Prostate gland (tissue), 2 donors: ENCODE data around the gene TSR3.

Experiments used
- POLR2AphosphoS5 ChIP-seq: sonication (generic); formaldehyde crosslinking; IDR thresholded peaks from one replicate; pipeline ENCODE4 v1.6.1; 2017; ENCODE audit warnings: antibody characterized with exemption
- TF ChIP-seq, protein P1 (sequence below), 4 experiments: fragments of 200-600 bp in 2 of 4; fragments of 450-650 bp in 2 of 4; sonication (generic) in 2 of 4; IDR thresholded peaks; 1 replicate in 3 of 4; 2 replicates in 1 of 4; pipeline ENCODE4 v1.5.1; 2016 to 2019; ENCODE audit warnings: antibody characterized with exemption in 4 of 4, mild to moderate bottlenecking in 2 of 4, moderate library complexity in 2 of 4

DNA sequence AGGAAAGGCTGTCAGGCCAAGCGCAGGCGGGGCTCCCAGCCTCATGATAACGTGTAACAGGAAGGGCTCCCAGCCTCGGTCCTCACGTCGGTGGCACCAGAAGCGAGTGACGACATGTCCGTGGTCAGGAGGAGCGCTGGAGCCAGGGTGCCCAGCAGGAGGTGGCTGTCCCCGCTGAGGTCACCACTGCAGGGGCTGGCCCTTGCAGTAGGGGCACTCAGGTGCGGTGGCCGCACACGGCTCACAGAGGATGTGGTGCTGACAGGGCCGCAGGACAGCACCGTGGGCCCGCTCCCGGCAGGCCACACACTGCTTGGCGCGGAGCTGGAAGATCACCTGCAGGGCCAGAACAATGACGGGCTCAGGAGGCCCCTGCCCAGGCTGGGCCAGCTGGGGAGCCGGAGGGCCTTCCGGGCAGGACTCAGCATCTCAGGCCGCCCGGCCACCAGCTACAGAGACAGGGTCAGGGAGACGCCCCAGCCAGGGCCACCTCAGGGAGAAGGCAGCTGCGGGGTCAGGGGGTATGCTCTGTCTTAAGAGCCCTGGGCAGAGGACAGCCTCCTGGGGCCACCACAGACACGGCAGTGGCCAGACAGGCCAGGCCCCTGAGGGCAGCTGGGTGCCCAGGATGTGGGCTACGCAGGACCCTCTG lies 14.5 kb upstream of the TSR3 start:
- TF ChIP-seq, protein P1, sequence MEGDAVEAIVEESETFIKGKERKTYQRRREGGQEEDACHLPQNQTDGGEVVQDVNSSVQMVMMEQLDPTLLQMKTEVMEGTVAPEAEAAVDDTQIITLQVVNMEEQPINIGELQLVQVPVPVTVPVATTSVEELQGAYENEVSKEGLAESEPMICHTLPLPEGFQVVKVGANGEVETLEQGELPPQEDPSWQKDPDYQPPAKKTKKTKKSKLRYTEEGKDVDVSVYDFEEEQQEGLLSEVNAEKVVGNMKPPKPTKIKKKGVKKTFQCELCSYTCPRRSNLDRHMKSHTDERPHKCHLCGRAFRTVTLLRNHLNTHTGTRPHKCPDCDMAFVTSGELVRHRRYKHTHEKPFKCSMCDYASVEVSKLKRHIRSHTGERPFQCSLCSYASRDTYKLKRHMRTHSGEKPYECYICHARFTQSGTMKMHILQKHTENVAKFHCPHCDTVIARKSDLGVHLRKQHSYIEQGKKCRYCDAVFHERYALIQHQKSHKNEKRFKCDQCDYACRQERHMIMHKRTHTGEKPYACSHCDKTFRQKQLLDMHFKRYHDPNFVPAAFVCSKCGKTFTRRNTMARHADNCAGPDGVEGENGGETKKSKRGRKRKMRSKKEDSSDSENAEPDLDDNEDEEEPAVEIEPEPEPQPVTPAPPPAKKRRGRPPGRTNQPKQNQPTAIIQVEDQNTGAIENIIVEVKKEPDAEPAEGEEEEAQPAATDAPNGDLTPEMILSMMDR (IDR thresholded peaks at IDR 0.05) = no peak
- no peak for TF ChIP-seq POLR2AphosphoS5
